Central memory CD4-positive, alpha-beta T cell (primary cell): Measurements from ENCODE around the gene STARD3.
A peak's percentile ranks its signal among the peaks of the same experiment; 100 is the strongest.

Experiments used
- DNase-seq: peaks from one replicate; pipeline ENCODE4 v3.0.0; 2022

STARD3 gene

GRCh38 chr17:39674179-39674578, 37.2 kb downstream of the STARD3 start:
- DNase-seq = no peak

- DNase-seq = no peak
Measured at GRCh38 chr17:39674702-39675389, 37.9 kb downstream of the STARD3 start.

GRCh38 chr17:39675390-39676082, 38.6 kb downstream of the STARD3 start:
- no peak for DNase-seq

- peak; percentile 59 for DNase-seq
Measured at GRCh38 chr17:39676198-39676819, 39.4 kb downstream of the STARD3 start.

- DNase-seq = no peak
Measured at GRCh38 chr17:39677072-39677471, 40.1 kb downstream of the STARD3 start.

GRCh38 chr17:39677542-39678339, 40.8 kb downstream of the STARD3 start:
- DNase-seq = no peak

- DNase-seq = no peak
Measured at GRCh38 chr17:39678340-39679116, 41.6 kb downstream of the STARD3 start.

GRCh38 chr17:39679521-39680192, 42.7 kb downstream of the STARD3 start:
- DNase-seq = peak; percentile 51

- DNase-seq = no peak
Measured at GRCh38 chr17:39683295-39683939, 46.5 kb downstream of the STARD3 start.

- DNase-seq = no peak
Measured at GRCh38 chr17:39684369-39685192, 47.6 kb downstream of the STARD3 start.

GRCh38 chr17:39687101-39687545, 50.2 kb downstream of the STARD3 start:
- DNase-seq = no peak

- peak; percentile 79 for DNase-seq
Measured at GRCh38 chr17:39687546-39688474, 50.9 kb downstream of the STARD3 start, which contains the start of gene PGAP3. Gene PGAP3, minus strand, starts transcription at chr17:39688057. Its CDS starts 43 bp downstream, at chr17:39688014.

- DNase-seq = no peak
Measured at GRCh38 chr17:39688475-39688835, 51.5 kb downstream of the STARD3 start.

- DNase-seq = no peak
Measured at GRCh38 chr17:39688945-39689344, 52.0 kb downstream of the STARD3 start.

GRCh38 chr17:39694593-39694992, 57.6 kb downstream of the STARD3 start:
- no peak for DNase-seq

GRCh38 chr17:39695089-39695474, 58.1 kb downstream of the STARD3 start:
- no peak for DNase-seq

GRCh38 chr17:39696731-39697130, 59.8 kb downstream of the STARD3 start:
- DNase-seq = no peak

GRCh38 chr17:39697961-39698360, 61.0 kb downstream of the STARD3 start:
- no peak for DNase-seq
